Chondrocyte (in vitro differentiated cells): Measurements from ENCODE around the gene ADAM8. TPM values are rescaled to one million over a fixed set of nuclear protein-coding genes. Genes with fewer than 3 reads are reported as not detected.
"Not testable (repeated sequence)": the region's sequence is repeated elsewhere in the genome, so short reads cannot be mapped to it uniquely, and the experiment has no call there.

ENCODE experiments used
- DNase-seq: peaks from one replicate; pipeline ENCODE4 v3.0.0; 2021; ENCODE audit warnings: mixed read lengths, low spot score
- H3K27ac Mint-ChIP-seq: one replicate; pipeline ENCODE4 v1.8.0; 2021; ENCODE audit warnings: mild to moderate bottlenecking, moderate library complexity, mixed read lengths; ENCODE audit not compliant: unreplicated experiment
- H3K27me3 Mint-ChIP-seq: 2 replicates; pipeline ENCODE4 v1.8.0; 2021; ENCODE audit warnings: low read depth, mixed read lengths
- H3K36me3 Mint-ChIP-seq: 2 replicates; pipeline ENCODE4 v1.8.0; 2021; ENCODE audit warnings: low read depth, mixed read lengths
- H3K4me1 Mint-ChIP-seq: 2 replicates; pipeline ENCODE4 v1.8.0; 2021; ENCODE audit warnings: low read depth, mild to moderate bottlenecking, mixed read lengths
- H3K4me3 Mint-ChIP-seq: one replicate; pipeline ENCODE4 v1.8.0; 2021; ENCODE audit warnings: mild to moderate bottlenecking, moderate library complexity, mixed read lengths; ENCODE audit not compliant: unreplicated experiment
- H3K9me3 Mint-ChIP-seq: 2 replicates; pipeline ENCODE4 v1.8.0; 2021; ENCODE audit warnings: low read depth, mixed read lengths
- total RNA-seq: library from RNA; stranded (reverse); gene quantifications from 3 replicates; pipeline ENCODE4 v1.2.1, GENCODE V29; 2021
- TF ChIP-seq, protein P1 (sequence below): fragments of 200-600 bp; sonication (generic); IDR thresholded peaks from 2 replicates; pipeline ENCODE4 v1.5.0; 2021; ENCODE audit warnings: antibody characterized with exemption, mild to moderate bottlenecking, moderate library complexity

The ADAM8 gene
- total RNA-seq, 1 donor from 2014 or later: 1.3 TPM

DNA sequence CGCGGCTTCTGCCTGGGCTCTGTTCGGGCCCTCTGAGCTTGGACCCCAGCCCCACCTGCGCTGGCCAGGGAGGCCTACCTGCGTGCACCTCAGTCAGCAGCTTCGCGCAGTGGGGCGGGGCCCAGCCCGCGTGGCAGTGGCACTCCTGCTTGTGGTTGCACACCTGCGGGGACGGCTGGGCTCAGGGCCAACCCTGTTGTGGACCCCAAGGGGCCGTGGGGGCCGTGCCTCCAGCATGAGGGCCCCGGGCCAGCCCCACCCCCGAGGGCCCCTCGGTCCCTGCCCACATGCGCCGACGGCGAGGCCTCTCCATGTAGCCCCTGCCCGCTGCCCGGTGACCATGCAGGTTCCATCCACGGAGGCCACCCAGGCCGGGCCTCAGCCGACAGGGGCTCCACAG, 7.3 kb downstream of the ADAM8 start:
- TF ChIP-seq, protein P1, sequence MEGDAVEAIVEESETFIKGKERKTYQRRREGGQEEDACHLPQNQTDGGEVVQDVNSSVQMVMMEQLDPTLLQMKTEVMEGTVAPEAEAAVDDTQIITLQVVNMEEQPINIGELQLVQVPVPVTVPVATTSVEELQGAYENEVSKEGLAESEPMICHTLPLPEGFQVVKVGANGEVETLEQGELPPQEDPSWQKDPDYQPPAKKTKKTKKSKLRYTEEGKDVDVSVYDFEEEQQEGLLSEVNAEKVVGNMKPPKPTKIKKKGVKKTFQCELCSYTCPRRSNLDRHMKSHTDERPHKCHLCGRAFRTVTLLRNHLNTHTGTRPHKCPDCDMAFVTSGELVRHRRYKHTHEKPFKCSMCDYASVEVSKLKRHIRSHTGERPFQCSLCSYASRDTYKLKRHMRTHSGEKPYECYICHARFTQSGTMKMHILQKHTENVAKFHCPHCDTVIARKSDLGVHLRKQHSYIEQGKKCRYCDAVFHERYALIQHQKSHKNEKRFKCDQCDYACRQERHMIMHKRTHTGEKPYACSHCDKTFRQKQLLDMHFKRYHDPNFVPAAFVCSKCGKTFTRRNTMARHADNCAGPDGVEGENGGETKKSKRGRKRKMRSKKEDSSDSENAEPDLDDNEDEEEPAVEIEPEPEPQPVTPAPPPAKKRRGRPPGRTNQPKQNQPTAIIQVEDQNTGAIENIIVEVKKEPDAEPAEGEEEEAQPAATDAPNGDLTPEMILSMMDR: no peak
- no peak for DNase-seq
- no peaks in the 10 kb centered on the region for H3K36me3 Mint-ChIP-seq
- no peaks in the 10 kb centered on the region for H3K9me3 Mint-ChIP-seq
- H3K4me1 Mint-ChIP-seq: no peaks in the 10 kb centered on the region
- no peaks in the 10 kb centered on the region for H3K27me3 Mint-ChIP-seq
- no peak overlapping the region for H3K4me3 Mint-ChIP-seq
- no peak overlapping the region for H3K27ac Mint-ChIP-seq

DNA sequence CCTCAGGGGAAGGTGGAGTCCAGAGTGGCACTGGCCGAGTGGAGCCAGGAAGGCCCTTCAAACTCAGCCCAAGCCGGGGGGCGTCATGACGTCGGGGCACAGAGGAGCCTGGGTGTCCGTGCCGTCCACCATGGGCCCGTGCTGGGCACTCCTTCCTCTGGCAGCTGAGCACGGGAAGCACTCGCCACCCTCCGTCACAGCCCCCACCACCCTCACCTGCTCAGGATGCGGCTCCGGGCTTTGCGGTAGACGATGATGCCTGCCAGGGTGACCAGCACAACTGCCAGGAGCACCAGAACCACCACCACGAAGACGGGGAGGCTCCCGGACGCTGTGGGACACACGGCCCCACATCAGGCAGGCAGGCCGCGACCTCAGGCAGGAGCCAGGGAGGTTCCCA, 8.1 kb downstream of the ADAM8 start:
- TF ChIP-seq, protein P1: no peak
- Mint-ChIP-seq H3K9me3 (no peaks in the 10 kb centered on the region), H3K4me3 (no peak overlapping the region), H3K27me3 (no peaks in the 10 kb centered on the region), H3K4me1 (no peaks in the 10 kb centered on the region), H3K27ac (no peak overlapping the region), H3K36me3 (no peaks in the 10 kb centered on the region)
- no peak for DNase-seq

DNA sequence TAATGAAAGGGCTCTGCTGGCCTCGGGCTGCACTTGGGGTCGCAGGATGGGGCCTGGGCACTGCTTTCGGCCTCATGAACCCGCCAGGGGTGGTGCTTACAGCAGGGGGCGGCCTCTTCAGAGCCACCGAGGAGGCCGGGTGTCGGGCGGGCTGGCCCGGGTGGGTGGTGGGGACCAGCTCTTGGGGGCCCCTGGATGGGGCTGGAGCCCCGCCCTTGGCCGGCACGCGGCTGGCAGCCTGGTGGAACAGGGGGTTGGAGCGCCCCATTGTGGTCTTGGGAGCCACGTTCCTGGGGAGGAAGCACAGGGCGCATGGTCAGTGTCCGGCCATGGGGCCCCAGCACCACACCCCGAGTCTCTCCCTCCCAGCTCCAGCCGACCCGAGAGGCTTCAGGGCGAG, 8.8 kb downstream of the ADAM8 start:
- H3K4me1 Mint-ChIP-seq: no peaks in the 10 kb centered on the region
- TF ChIP-seq, protein P1: no peak
- H3K9me3 Mint-ChIP-seq: no peaks in the 10 kb centered on the region
- no peak overlapping the region for H3K4me3 Mint-ChIP-seq
- H3K27me3 Mint-ChIP-seq: no peaks in the 10 kb centered on the region
- H3K36me3 Mint-ChIP-seq: no peaks in the 10 kb centered on the region
- no peak for DNase-seq
- no peak overlapping the region for H3K27ac Mint-ChIP-seq

DNA sequence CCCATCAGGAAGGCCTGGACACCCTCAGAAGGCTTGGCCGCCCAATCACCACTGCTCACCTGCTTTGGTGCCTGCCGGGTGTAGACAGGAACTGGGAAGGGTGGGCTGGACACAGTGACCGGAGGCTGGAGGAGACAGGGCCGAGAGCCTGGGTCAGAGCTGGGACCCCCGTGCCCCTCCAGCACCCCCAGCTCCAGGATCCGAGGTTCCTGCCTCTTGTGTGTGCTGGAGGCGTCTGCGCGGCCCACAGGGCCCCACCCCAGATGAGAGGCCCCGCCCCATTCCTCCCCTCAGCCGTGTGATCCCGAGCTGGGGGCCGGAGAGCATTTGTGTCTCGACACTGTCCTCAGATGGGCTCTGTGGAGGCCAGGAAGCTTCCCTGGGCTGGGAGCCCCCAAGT, 9.4 kb downstream of the ADAM8 start:
- H3K27ac Mint-ChIP-seq: no peak overlapping the region
- H3K4me1 Mint-ChIP-seq: no peaks in the 10 kb centered on the region
- DNase-seq: no peak
- H3K4me3 Mint-ChIP-seq: no peak overlapping the region
- no peaks in the 10 kb centered on the region for H3K9me3 Mint-ChIP-seq
- H3K27me3 Mint-ChIP-seq: no peaks in the 10 kb centered on the region
- TF ChIP-seq, protein P1: no peak
- H3K36me3 Mint-ChIP-seq: no peaks in the 10 kb centered on the region

DNA sequence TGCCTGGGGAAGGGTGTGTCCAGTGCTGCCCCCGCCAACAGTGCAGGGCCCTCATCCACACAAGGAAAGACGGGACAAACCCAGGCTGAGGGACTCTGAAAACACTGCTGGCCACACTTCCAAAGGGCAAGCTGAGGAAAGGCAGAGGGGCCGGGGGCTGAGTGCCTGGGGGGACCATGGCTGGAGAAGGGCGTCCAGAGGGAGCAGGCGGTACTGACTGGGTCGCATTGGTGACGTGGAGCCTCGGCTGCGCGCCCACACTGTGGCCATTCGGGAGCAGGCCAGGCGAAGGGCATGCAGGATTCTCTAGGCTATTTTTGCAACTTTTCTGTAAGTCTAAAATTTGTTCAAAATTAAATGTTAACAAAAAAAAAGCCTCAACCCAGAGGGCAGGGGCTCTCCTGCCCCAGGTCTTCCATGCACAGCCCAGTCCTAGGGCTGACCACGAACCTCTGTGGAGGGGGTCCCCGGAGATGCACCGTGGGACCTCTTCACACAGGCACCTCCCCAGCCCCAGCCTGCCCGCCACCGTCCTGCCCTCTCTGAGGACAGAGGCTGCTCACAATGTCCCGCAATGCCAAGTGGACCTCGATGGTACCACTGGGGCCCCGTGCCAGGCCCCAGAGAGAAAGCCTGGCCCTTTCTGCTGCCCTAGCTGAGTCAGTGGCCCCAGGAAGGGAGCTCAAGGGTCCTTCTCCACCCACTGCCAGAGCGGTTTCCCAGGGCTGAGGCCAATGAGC, 10.4 kb downstream of the ADAM8 start:
- TF ChIP-seq, protein P1: no peak
- Mint-ChIP-seq H3K4me3 (no peak overlapping the region), H3K27me3 (no peaks in the 10 kb centered on the region), H3K27ac (no peak overlapping the region), H3K9me3 (no peaks in the 10 kb centered on the region), H3K4me1 (no peaks in the 10 kb centered on the region), H3K36me3 (no peaks in the 10 kb centered on the region)
- no peak for DNase-seq

DNA sequence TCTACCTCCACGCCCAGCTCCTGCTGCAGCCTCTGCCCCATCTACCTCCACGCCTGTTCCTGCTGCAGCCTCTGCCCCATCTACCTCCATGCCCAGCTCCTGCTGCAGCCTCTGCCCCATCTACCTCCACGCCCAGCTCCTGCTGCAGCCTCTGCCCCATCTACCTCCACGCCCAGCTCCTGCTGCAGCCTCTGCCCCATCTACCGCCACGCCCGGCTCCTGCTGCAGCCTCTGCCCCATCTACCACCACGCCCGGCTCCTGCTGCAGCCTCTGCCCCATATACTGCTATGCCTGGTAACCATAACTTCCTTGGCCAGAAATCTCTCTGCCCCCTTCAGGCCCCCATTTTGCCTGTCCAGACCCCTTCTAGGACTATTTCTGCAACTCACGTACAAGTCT, 11.6 kb downstream of the ADAM8 start:
- not testable (repeated sequence) for DNase-seq, H3K27ac Mint-ChIP-seq, H3K9me3 Mint-ChIP-seq, H3K36me3 Mint-ChIP-seq, H3K4me3 Mint-ChIP-seq, H3K4me1 Mint-ChIP-seq, H3K27me3 Mint-ChIP-seq
